HG03520 (cell line): ENCODE measurements around the gene RAMP3.
"Not testable (repeated sequence)": the region's sequence is repeated elsewhere in the genome, so short reads cannot be mapped to it uniquely, and the experiment has no call there.

Experiments
- ATAC-seq: cut with Tn5 transposase; IDR thresholded peaks from one replicate; pipeline ENCODE4 v1.9.1; 2021; ENCODE audit warnings: mild to moderate bottlenecking, moderate library complexity; ENCODE audit not compliant: unreplicated experiment

The RAMP3 gene

GRCh38 chr7:45190406-45191165, 33.0 kb downstream of the RAMP3 start:
- no peak for ATAC-seq

DNA sequence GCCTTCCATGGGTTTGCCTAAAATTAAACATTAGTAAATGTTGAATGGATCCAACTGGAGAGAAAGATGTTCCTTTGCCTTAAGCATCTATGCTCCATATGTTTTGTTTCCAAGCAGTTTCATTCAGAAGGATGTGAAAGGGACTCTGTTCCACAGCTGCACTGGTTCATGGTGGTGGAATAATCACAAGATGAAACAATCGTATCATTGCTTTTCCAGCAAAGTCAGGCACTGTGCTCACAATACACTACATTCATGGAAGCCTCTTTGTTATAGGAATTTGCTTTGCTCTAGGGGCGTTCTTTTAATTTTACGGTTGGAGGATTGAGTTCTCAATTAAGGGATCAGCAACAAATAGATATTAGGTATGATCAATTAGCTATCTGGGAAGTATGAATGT, 33.8 kb downstream of the RAMP3 start:
- no peak for ATAC-seq

GRCh38 chr7:45192621-45193041, 35.0 kb downstream of the RAMP3 start:
- ATAC-seq = no peak

GRCh38 chr7:45193828-45194227, 36.2 kb downstream of the RAMP3 start:
- no peak for ATAC-seq

- peak; percentile 89 for ATAC-seq
These were observed 38.8 kb downstream of the RAMP3 start for GRCh38 chr7:45196374-45196773.

GRCh38 chr7:45197461-45197860, 39.9 kb downstream of the RAMP3 start:
- no peak for ATAC-seq

GRCh38 chr7:45198986-45199385, 41.4 kb downstream of the RAMP3 start:
- ATAC-seq = no peak

DNA sequence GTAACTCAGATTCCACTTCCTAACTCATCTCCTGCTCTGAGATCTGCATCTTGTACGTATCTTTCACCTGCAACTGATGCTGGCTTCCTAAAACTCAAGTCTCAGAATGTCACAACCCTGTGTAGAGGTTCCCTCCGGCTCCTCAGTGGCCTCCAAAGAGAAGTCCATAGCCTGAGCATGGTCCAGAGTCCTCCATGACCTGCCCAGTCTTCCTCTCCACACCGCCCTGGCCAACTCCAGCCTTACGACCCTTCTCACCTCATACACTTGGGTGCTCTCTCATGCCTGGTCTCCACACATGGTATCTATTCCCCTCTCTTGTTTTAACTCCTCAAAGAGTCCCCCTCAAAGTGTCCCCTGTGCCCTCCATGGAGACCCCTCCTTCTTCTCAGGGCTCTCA, 41.9 kb downstream of the RAMP3 start:
- ATAC-seq = no peak

- ATAC-seq = no peak
These were observed 45.0 kb downstream of the RAMP3 start for GRCh38 chr7:45202625-45203024.

DNA sequence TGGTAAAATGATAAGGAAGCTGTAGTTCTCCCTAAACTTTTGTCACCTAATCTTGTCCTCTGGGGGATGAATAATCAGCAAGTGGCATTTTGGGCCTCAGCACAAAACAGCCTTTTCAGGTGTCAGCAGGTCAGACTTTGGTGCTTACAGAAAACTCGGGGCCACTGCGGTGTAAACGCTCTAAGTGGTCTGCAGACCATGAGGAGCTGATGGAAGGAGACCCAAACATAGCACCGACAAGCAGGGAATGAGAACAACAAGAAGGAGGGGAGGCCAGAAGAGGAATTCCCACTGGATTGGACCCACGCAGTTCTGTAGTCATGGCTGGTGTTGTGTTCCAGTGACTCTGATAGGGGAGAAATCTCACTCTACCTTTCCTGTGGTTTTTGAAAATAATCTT, 45.4 kb downstream of the RAMP3 start:
- no peak for ATAC-seq

GRCh38 chr7:45203459-45203858, 45.9 kb downstream of the RAMP3 start:
- no peak for ATAC-seq

GRCh38 chr7:45203936-45204445, 46.4 kb downstream of the RAMP3 start:
- ATAC-seq = peak; percentile 97

DNA sequence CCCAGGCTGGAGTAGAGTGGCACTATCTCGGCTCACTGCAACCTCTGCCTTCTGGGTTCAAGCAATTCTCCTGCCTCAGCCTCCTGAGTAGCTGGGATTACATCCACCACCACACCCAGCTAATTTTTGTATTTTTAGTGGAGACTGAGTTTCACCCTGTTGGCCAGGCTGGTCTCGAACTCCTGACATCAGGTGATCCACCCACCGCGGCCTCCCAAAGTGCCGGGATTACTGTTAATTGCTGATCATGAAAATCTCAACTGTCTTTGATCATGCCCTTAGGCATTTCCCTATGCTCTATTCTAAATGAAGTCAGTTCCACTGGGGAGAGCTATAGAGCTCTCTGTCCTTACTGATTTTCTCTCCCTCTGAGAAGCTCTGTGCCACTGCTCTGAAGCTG, 48.7 kb downstream of the RAMP3 start:
- not testable (repeated sequence) for ATAC-seq

GRCh38 chr7:45209909-45210308, 52.3 kb downstream of the RAMP3 start:
- ATAC-seq = not testable (repeated sequence)

- no peak for ATAC-seq
These were observed 53.5 kb downstream of the RAMP3 start for GRCh38 chr7:45211066-45211465.

- no peak for ATAC-seq
These were observed 54.4 kb downstream of the RAMP3 start for GRCh38 chr7:45211958-45212357.

DNA sequence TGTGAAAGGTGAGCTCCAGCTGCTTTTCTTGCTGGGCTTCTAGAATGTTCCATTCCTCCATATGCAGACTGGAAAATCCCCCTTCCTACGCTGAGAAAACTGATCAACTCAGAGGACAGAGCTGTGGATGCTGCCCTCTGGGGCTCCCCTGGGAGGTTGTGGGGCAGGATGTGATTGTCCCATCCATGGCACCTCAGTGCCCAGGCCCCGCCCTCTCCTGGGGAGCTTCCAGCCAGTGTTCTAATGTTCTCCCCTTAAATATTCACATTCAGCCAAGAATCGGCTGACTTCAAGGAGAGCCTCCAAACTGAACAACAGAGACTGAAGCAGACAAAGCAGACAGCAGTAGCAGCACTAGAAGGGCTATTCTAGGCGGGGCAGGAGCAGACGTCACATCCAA, 55.0 kb downstream of the RAMP3 start:
- ATAC-seq = no peak

DNA sequence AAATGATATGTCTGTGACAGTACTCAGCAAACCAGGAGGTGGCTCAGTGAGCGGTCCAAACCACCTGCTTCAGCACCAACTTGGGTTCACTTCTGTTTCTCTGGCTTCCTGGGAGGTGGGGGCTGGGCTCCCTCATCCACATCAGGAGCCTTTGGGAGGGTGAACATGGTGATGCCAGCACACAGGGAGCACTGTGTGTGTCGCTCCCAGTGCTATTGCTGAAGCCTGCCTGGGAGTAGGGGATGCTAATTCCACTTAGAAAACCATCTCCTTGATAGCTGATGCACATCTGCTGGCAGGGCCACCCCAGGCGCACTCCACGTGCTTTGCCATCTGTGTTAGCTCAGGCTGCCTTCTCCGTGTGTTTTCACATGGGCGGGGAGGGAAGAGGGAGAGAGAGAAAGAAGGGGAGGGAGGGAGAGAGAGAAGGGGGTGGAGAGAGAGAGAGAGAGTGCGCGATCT, 58.0 kb downstream of the RAMP3 start:
- no peak for ATAC-seq

DNA sequence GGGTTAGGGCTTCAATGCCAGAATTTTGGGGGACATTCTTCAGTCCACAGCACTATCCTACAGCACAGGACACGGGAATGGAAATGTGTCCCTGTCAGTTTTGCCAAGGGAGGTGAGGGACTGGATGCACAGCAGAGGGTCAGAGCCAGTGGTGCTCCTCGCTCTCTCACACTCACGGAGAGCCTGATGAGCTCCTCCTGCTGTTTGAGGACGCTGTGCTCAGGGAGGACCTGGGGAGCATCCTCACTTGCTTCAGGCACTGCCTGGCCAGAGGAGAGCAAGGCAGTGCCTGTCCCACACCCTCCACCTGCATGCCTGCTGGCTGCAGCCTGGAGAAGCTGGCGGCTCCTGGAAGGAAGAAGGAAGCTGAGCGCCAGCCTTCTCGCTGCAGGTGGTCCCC, 58.6 kb downstream of the RAMP3 start:
- no peak for ATAC-seq

DNA sequence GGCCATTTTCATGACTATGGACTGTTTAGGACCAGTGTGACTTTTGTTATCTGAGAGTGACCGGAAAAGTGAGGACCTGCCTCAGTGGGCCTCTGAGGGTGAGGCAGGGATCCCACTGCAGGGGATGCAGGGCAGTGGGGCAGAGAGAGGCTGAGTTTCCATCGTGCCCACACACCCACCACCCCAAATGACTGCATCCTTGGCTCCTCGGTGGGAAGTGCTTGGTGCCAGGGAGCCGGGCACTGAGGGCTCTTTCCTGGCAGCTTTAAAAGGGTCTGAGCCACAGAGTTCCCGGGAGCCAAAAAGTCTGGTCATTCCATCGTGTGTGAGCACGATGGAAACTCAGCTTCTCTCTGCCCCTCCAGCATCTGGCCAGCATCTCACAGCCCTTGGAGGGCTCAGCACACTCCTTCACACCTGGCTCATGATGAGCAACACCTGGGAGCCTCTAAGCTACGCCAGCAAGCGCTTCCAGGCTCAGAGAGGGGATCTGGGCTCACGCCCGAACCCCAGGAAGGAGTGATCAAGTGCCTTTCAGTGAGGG, 59.1 kb downstream of the RAMP3 start:
- ATAC-seq = no peak

DNA sequence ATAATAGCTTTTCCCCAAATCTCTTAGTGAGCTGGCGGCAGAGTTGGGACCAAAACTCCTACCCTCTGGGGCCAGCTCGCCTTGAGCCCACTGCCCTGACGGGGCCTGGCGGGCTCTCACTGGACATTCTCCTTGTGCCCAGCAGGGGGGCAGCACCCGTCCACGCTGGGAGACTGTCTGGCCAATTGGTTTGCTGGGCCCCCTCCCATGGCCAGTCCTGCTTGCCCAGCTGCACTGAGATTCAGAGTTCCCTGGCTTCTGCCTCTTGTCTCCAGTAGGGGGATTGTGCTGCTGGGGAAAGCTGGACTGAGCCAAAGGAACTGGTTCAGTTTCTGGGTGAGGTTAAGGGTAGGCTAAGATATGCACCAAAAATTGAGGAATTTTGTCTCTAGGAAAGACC, 59.8 kb downstream of the RAMP3 start:
- no peak for ATAC-seq

DNA sequence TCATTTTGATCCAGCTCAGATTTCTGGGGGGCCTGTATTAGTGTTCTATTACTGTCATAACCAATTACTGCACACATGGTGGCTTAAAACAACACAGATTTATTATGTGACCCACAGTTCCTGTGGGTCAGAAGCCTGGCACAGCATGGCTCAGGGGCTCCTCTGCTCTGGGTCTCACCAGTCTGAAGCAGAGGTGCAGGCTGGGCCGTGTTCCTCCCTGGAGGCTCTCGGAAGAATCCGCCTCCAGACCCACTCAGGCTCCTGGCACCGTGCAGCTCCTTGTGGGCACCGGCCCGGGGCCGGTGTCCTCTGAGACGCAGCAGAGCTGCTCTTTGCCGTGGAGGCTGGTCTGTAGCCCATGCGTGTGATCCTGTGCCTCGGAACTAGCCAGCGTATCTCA, 61.5 kb downstream of the RAMP3 start:
- ATAC-seq = no peak
